ENCODE data around the gene PSMB10. TPM values are rescaled to one million over a fixed set of nuclear protein-coding genes. Genes with fewer than 3 reads are reported as not detected.

PSMB10 gene
- total RNA-seq, 1 experiment from 2014 or later, result 39.5 TPM

- no peaks in the 10 kb centered on the region for H3K79me2 ChIP-seq (ENCODE audit: low read depth)
- CTCF ChIA-PET, result no interaction called here
- DNase-seq, result no peak
- H3K4me3 ChIP-seq, result no peak overlapping the region
- no peaks in the 10 kb centered on the region for H3K9me2 ChIP-seq (ENCODE audit: insufficient read depth)
- no peak overlapping the region for H2AFZ ChIP-seq
- BruUV-seq (replicated peaks), result no TSS peak
- no peaks in the 10 kb centered on the region for H3K27me3 ChIP-seq (ENCODE audit: insufficient read depth, low read depth)
- intact Hi-C loops (cut with micrococcal nuclease; ENCODE audit: unreplicated experiment), result no loop called here
- H3K4me2 ChIP-seq, result no peak overlapping the region
- no peaks in the 10 kb centered on the region for H3K4me1 ChIP-seq (replicated peaks; ENCODE audit: insufficient read depth)
- POLR2A ChIA-PET (ENCODE audit: unreplicated experiment), result no interaction called here
- H3K27ac ChIP-seq, result no peak overlapping the region
- no peak for TF ChIP-seq EZH2 (IDR thresholded peaks at IDR 0.05; ENCODE audit: low read depth)
- TF ChIP-seq CTCF (conservative IDR thresholded peaks at IDR 0.05), result no peak
- no peaks in the 10 kb centered on the region for H3K9me3 ChIP-seq (ENCODE audit: insufficient read depth, low read depth)
- H3F3A ChIP-seq (ENCODE audit: insufficient read depth, low read depth), result peaks cover under 1% of the 10 kb centered on the region; the same call in 1 of the 2 replicates
- H3K36me3 ChIP-seq (ENCODE audit: low read depth), result peaks cover 4% of the 10 kb centered on the region; the same call in 1 of the 2 replicates
- H4K20me1 ChIP-seq (ENCODE audit: insufficient read depth), result no peaks in the 10 kb centered on the region
Measured at GRCh38 chr16:67885545-67885944, 51.1 kb downstream of the PSMB10 start.

GRCh38 chr16:67884684-67885083 is 52.0 kb downstream of the PSMB10 start, which contains the start of gene NRN1L:
NRN1L (plus strand) TSS chr16:67884885; CDS start chr16:67884904, 19 bp downstream.
- DNase-seq, result peak in 1 of 2 experiments; percentile 91
- no peak within 1 kb of the TSS for H3K4me3 ChIP-seq
- no peaks in the 10 kb centered on the region; the same call in 1 of the 2 replicates for H3F3A ChIP-seq (ENCODE audit: insufficient read depth, low read depth)
- no peak within 1 kb of the TSS for H3K27ac ChIP-seq
- no peaks in the 10 kb centered on the region for H3K79me2 ChIP-seq (ENCODE audit: low read depth)
- no peaks in the 10 kb centered on the region for H3K9me2 ChIP-seq (ENCODE audit: insufficient read depth)
- TF ChIP-seq CTCF (conservative IDR thresholded peaks at IDR 0.05) (no peak), EZH2 (IDR thresholded peaks at IDR 0.05; ENCODE audit: low read depth) (no peak)
- POLR2A ChIA-PET (ENCODE audit: unreplicated experiment), result interaction anchor here (0.6 kb wide), 2 partner anchors 69 to 322 kb away, joined by 7 to 8 read pairs; no protein-coding TSS in a partner anchor
- intact Hi-C loops (cut with micrococcal nuclease; ENCODE audit: unreplicated experiment), result no loop called here
- no peaks in the 10 kb centered on the region for H3K9me3 ChIP-seq (ENCODE audit: insufficient read depth, low read depth)
- no peak within 1 kb of the TSS for H2AFZ ChIP-seq
- no peaks in the 10 kb centered on the region for H3K4me1 ChIP-seq (replicated peaks; ENCODE audit: insufficient read depth)
- H3K27me3 ChIP-seq (ENCODE audit: insufficient read depth, low read depth), result no peaks in the 10 kb centered on the region
- no peak within 1 kb of the TSS for H3K4me2 ChIP-seq
- H4K20me1 ChIP-seq (ENCODE audit: insufficient read depth), result no peaks in the 10 kb centered on the region
- CTCF ChIA-PET, result interaction anchor here (0.5 to 2.1 kb wide), 4 partner anchors 52 to 370 kb away, joined by 3 to 13 read pairs (median 4); no protein-coding TSS in a partner anchor
- H3K36me3 ChIP-seq (ENCODE audit: low read depth), result peaks cover 4% of the 10 kb centered on the region; the same call in 1 of the 2 replicates
- no TSS peak for BruUV-seq (replicated peaks)

Other genes starting within 250 kb of the PSMB10 start
- 17.6 and 20.4 TPM in 2 replicates for gene GFOD2, start 217.5 kb downstream of the PSMB10 start, total RNA-seq (2021)
- gene RANBP10, start 130.3 kb downstream of the PSMB10 start, total RNA-seq (2021), result 16.1 and 21.0 TPM in 2 replicates
- gene TSNAXIP1, start 130.0 kb downstream of the PSMB10 start, total RNA-seq (2021), result 1.9 and 2.2 TPM in 2 replicates
- gene THAP11, start 94.5 kb downstream of the PSMB10 start, total RNA-seq (2021), result 18.9 and 23.2 TPM in 2 replicates
- 94.2 and 147 TPM in 2 replicates for gene NUTF2, start 89.9 kb downstream of the PSMB10 start, total RNA-seq (2021)
- 32.7 and 33.8 TPM in 2 replicates for gene CENPT, start 89.2 kb downstream of the PSMB10 start, total RNA-seq (2021)
- gene EDC4, start 63.8 kb downstream of the PSMB10 start, total RNA-seq (2021), result 48.8 and 52.7 TPM in 2 replicates
- gene NRN1L, start 52.0 kb downstream of the PSMB10 start, total RNA-seq (2021), result 1.3 TPM in 1 of 2 replicates, not detected in the other
- gene PSKH1, start 43.6 kb downstream of the PSMB10 start, total RNA-seq (2021), result 25.8 and 28.4 TPM in 2 replicates
- gene CTRL, start 5.0 kb downstream of the PSMB10 start, total RNA-seq (2021), result 1.3 and 1.7 TPM in 2 replicates
- 10.0 and 11.9 TPM in 2 replicates for gene LCAT, start 7.3 kb upstream of the PSMB10 start, total RNA-seq (2021)
- 24.2 and 27.0 TPM in 2 replicates for gene SLC12A4, start 31.8 kb upstream of the PSMB10 start, total RNA-seq (2021)
- gene DPEP3, start 43.6 kb upstream of the PSMB10 start, total RNA-seq (2021), result not detected in 2 replicates
- not detected in 2 replicates for gene DPEP2, start 62.6 kb upstream of the PSMB10 start, total RNA-seq (2021)
- not detected in 2 replicates for gene DPEP2NB, start 79.1 kb upstream of the PSMB10 start, total RNA-seq (2021)
- gene DDX28, start 86.4 kb upstream of the PSMB10 start, total RNA-seq (2021), result 6.3 and 7.5 TPM in 2 replicates
- 25.4 and 29.7 TPM in 2 replicates for gene DUS2, start 86.4 kb upstream of the PSMB10 start, total RNA-seq (2021)
- gene NFATC3, start 148.5 kb upstream of the PSMB10 start, total RNA-seq (2021), result 37.2 and 43.7 TPM in 2 replicates

All from PC-9 (cell line).